Thyroid gland (tissue), 4 donors: ENCODE measurements around the gene MX2. TPM values are rescaled to one million over a fixed set of nuclear protein-coding genes. Genes with fewer than 3 reads are reported as not detected.

Experiments used
- DNase-seq, 2 donors: peaks; one replicate each; pipeline ENCODE4 v3.0.0-alpha.2; 2019
- H3K27ac ChIP-seq, 3 donors: fragments of 200-600 bp; sonication (generic); 1 replicate in 2 of 3; 2 replicates in 1 of 3; pipeline ENCODE4 v1.5.1; 2016 to 2019; ENCODE audit warnings: mild to moderate bottlenecking in 1 of 3, moderate library complexity in 1 of 3
- H3K27me3 ChIP-seq: fragments of 200-600 bp; sonication (generic); one replicate; pipeline ENCODE4 v1.5.1; 2019
- H3K36me3 ChIP-seq, 2 donors: fragments of 200-600 bp; sonication (generic); one replicate each; pipeline ENCODE4 v1.5.1; 2016 to 2019
- H3K4me1 ChIP-seq, 2 donors: fragments of 200-600 bp; sonication (generic); one replicate each; pipeline ENCODE4 v1.5.1; 2017 to 2019
- H3K4me3 ChIP-seq, 3 donors: fragments of 200-600 bp; sonication (generic); replicated peaks in 1 of 3; 1 replicate in 2 of 3; 2 replicates in 1 of 3; pipeline ENCODE4 v1.5.1; 2016; ENCODE audit warnings: mild to moderate bottlenecking in 1 of 3
- H3K9me3 ChIP-seq: fragments of 200-600 bp; sonication (generic); one replicate; pipeline ENCODE4 v1.5.1; 2017
- POLR2A ChIP-seq, 2 donors: fragments of 450-650 bp; IDR thresholded peaks; one replicate each; pipeline ENCODE4 v1.6.1; 2017; ENCODE audit warnings: antibody characterized with exemption in 2 of 2, mild to moderate bottlenecking in 2 of 2, moderate library complexity in 1 of 2
- WGBS, 2 donors: methylation state at CpG; one replicate each; pipeline ENCODE4 v1.1.5; 2017; 5-methylcytosine and 5-hydroxymethylcytosine counted together
- intact Hi-C: fragments of 100-400 bp; cut with DNase I; formaldehyde crosslinking; loops from one replicate; pipeline ENCODE4 v1.15.1; 2023
- total RNA-seq, 4 donors: library from RNA; depleted of rRNA; stranded (reverse); fragments of >200 nt; gene quantifications; one replicate each; pipeline ENCODE4 v1.2.3, GENCODE V29; 2016
- TF ChIP-seq, protein P1 (sequence below), 6 experiments: fragments of 200-600 bp in 3 of 6; fragments of 450-650 bp in 3 of 6; sonication (generic) in 3 of 6; IDR thresholded peaks; one replicate each; pipeline ENCODE4 v1.5.1; 2016 to 2019; ENCODE audit warnings: antibody characterized with exemption in 6 of 6, mild to moderate bottlenecking in 2 of 6, inconsistent platforms in 1 of 6, moderate library complexity in 1 of 6

MX2 gene
- total RNA-seq, 4 donors from 2014 or later: 3.0 to 19.8 (median 7.1) TPM

DNA sequence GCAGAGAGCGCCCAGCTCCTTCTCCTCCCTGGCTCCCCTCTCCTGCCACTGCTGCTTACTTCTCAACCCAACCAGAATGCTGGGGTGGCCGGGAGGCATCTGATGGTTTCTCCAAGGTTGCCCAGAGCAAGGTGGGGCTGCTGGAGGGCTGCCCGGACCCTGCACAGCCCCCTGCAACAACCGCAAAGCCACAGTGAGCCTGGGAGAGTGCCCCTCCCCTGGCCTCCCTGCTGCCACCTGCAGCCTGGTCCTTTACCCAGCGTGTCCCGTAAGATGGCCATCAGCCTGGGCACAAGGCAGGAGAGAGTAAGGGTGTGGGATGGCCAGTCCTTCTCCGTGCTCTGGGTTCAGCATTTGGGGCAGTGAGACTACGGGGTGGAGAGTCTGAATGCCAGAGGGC, 17.0 kb downstream of the MX2 start:
- DNase-seq: no peak
- Histone ChIP-seq H3K36me3 (no peaks in the 10 kb centered on the region), H3K27me3 (no peaks in the 10 kb centered on the region), H3K27ac (no peak overlapping the region), H3K9me3 (no peaks in the 10 kb centered on the region), H3K4me1 (no peaks in the 10 kb centered on the region), H3K4me3 (no peak overlapping the region)
- 85% methylated on average over 7 to 8 of the region's 8 CpGs for WGBS, 2 donors
- TF ChIP-seq, protein P1, sequence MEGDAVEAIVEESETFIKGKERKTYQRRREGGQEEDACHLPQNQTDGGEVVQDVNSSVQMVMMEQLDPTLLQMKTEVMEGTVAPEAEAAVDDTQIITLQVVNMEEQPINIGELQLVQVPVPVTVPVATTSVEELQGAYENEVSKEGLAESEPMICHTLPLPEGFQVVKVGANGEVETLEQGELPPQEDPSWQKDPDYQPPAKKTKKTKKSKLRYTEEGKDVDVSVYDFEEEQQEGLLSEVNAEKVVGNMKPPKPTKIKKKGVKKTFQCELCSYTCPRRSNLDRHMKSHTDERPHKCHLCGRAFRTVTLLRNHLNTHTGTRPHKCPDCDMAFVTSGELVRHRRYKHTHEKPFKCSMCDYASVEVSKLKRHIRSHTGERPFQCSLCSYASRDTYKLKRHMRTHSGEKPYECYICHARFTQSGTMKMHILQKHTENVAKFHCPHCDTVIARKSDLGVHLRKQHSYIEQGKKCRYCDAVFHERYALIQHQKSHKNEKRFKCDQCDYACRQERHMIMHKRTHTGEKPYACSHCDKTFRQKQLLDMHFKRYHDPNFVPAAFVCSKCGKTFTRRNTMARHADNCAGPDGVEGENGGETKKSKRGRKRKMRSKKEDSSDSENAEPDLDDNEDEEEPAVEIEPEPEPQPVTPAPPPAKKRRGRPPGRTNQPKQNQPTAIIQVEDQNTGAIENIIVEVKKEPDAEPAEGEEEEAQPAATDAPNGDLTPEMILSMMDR (IDR thresholded peaks at IDR 0.05): no peak
- no peak for TF ChIP-seq POLR2A (IDR thresholded peaks at IDR 0.05)
- intact Hi-C loops: loop anchor here (10.0 kb wide), 1 partner anchor 76 kb away; no protein-coding TSS in a partner anchor

DNA sequence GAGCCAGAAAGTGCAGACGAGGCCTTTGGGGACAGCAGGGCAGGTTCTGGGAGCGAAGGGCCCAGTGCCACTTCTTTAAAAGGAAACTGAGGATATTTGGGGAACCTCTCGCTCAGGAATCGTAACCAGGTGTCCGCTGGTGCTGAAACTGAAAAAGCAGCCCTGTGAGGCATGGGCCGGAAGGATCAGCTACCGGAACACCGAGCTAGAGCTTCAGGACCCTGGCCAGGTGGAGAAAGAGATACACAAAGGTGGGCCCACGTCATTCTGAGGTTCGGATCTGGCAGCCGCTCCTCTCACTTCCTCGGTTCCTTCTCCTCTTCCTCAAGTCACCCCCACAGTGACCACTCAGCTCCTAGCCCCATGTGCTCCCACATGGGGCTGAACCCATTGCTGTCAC, 18.1 kb downstream of the MX2 start:
- Histone ChIP-seq H3K36me3 (no peaks in the 10 kb centered on the region), H3K27me3 (no peaks in the 10 kb centered on the region), H3K27ac (no peak overlapping the region), H3K4me3 (no peak overlapping the region), H3K9me3 (no peaks in the 10 kb centered on the region), H3K4me1 (no peaks in the 10 kb centered on the region)
- WGBS, 2 donors: 94% methylated on average over 12 of the region's 12 CpGs
- DNase-seq: no peak
- intact Hi-C loops: loop anchor here (10.0 kb wide), 1 partner anchor 75 kb away; no protein-coding TSS in a partner anchor
- TF ChIP-seq, protein P1 (IDR thresholded peaks at IDR 0.05): no peak
- TF ChIP-seq POLR2A (IDR thresholded peaks at IDR 0.05): no peak

DNA sequence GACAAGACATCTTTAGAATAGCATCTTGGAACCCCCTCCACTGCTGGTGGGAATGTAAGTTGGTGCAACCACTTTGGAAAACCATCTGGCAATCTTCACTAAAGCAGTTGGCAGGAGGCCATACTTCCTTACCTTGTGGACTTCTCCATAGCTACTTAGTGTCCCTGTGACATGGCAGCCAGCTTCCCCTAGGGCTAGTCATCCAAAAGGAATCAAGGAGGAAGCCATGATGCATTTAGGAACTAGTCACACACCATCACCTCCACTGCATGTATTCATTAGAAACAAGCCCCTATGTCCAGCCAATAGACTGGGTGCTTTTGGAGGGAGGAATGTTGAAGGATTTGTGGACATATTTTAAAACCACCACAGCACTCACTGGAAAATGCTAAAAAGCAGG, 19.9 kb downstream of the MX2 start:
- Histone ChIP-seq H3K27me3 (no peaks in the 10 kb centered on the region), H3K27ac (no peak overlapping the region), H3K4me3 (no peak overlapping the region), H3K4me1 (peaks cover 4 to 5% of the 10 kb centered on the region in 2 donors), H3K36me3 (no peaks in the 10 kb centered on the region), H3K9me3 (no peaks in the 10 kb centered on the region)
- intact Hi-C loops: no loop called here
- TF ChIP-seq, protein P1 (IDR thresholded peaks at IDR 0.05): no peak
- TF ChIP-seq POLR2A (IDR thresholded peaks at IDR 0.05): no peak
- no peak for DNase-seq

DNA sequence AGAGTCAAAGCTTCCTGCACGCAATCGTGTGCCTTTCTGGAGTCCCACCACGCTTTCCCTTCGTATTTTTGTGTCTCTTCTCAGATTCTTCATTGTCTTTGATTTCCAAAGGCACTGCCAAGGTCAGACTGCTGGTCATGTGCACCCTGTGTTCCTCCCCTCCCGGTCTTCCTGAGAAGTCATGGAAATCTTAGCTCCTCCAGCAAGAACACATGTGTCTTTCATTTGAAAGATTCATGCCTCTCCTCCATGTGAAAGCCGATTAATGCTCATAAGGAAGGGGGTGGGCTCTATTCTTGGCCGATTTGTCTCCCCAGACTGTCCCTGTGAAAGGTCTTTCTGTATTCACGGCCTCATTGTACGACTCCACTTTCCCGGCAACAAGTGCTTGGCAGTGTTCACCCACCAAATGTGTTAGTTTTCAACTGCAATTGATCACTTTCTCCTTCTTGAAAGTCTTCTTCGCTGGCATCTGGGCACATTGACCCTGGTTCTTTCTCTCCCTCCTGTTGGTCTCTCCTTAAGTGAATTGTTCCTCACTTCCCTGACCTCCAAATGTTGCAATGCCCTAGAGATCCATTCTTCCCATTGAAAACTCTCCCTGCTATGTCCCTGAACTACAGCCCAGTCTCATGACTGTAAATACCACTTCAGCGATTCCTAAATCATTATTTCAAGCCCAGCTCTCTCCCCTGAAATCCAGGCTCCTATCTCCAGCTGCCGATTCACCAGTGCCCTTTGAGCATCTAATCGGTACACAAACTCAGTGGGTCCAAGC, 25.4 kb downstream of the MX2 start:
- DNase-seq: no peak
- Histone ChIP-seq H3K27me3 (no peaks in the 10 kb centered on the region), H3K36me3 (no peaks in the 10 kb centered on the region), H3K4me3 (no peak overlapping the region), H3K9me3 (no peaks in the 10 kb centered on the region), H3K27ac (peak overlapping the region in 1 of 3 donors; percentile 65), H3K4me1 (peaks cover 4 to 6% of the 10 kb centered on the region in 2 donors)
- intact Hi-C loops: no loop called here
- WGBS, 2 donors: 85 to 89% methylated on average over 14 of the region's 14 CpGs
- TF ChIP-seq, protein P1 (IDR thresholded peaks at IDR 0.05): no peak
- no peak for TF ChIP-seq POLR2A (IDR thresholded peaks at IDR 0.05)

DNA sequence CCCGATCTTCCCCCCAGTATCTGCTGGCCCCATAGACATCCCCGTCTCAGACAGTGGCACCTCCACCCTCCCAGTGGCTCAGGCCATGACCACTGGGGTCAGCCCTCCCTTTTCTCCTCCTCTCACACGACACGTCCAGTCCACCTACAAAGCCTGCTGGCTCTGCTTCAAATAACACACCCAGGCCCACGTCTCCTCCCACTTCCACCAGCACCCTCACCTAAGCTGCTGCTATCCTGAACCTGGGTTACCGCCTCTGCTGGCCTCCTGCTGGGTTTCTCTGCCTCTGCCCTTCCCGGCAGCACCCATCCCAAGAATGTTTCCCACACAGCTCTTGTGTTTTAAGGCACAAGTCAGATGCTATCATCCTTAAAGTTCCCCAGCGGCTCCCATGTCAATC, 26.0 kb downstream of the MX2 start:
- DNase-seq: no peak
- TF ChIP-seq, protein P1 (IDR thresholded peaks at IDR 0.05): no peak
- TF ChIP-seq POLR2A (IDR thresholded peaks at IDR 0.05): no peak
- Histone ChIP-seq H3K9me3 (no peaks in the 10 kb centered on the region), H3K4me1 (peaks cover 4 to 6% of the 10 kb centered on the region in 2 donors), H3K4me3 (no peak overlapping the region), H3K27me3 (no peaks in the 10 kb centered on the region), H3K36me3 (no peaks in the 10 kb centered on the region), H3K27ac (no peak overlapping the region)
- WGBS, 2 donors: 92 to 93% methylated on average over 8 of the region's 8 CpGs
- intact Hi-C loops: no loop called here
